ENCODE data around the gene LMO1.

DNA sequence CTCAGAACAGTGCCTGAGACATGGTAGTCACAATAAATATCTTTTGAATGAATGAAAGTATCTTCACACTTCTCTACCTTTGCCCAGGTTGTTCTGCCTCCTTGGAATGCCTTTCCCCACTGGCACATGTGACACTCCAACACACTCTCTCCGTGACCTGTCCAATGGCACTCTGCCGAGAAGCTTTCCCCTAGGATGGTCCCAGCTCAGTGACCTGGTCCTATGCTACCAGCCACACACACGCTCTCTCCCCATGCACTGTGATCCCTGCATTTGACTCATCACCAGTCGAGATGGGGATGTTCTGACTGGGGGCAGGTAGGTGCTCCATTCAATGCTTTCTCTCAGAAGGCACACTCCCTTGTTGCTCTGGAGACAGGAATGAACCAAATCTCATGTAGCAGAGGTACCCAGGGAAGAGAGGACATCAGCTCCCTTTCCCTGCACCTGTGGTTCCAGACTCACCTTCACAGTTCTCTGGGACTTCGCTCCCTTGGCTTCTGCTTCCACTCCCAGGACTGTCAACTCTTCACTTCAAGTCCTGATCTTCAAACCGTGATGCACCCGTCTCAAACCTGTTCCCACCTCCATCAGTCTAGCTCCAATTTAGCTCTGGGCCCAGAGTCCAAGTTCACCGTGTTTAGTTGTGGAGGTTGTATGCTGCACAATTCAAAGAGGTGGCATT is 30.7 kb upstream of the LMO1 start:
- TF ChIP-seq, protein P1, sequence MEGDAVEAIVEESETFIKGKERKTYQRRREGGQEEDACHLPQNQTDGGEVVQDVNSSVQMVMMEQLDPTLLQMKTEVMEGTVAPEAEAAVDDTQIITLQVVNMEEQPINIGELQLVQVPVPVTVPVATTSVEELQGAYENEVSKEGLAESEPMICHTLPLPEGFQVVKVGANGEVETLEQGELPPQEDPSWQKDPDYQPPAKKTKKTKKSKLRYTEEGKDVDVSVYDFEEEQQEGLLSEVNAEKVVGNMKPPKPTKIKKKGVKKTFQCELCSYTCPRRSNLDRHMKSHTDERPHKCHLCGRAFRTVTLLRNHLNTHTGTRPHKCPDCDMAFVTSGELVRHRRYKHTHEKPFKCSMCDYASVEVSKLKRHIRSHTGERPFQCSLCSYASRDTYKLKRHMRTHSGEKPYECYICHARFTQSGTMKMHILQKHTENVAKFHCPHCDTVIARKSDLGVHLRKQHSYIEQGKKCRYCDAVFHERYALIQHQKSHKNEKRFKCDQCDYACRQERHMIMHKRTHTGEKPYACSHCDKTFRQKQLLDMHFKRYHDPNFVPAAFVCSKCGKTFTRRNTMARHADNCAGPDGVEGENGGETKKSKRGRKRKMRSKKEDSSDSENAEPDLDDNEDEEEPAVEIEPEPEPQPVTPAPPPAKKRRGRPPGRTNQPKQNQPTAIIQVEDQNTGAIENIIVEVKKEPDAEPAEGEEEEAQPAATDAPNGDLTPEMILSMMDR (IDR thresholded peaks at IDR 0.05; ENCODE audit: insufficient read depth, low read length), result no peak
- TF ChIP-seq POLR2AphosphoS5 (IDR thresholded peaks at IDR 0.05; ENCODE audit: low read depth), result no peak
- TF ChIP-seq, protein P2, sequence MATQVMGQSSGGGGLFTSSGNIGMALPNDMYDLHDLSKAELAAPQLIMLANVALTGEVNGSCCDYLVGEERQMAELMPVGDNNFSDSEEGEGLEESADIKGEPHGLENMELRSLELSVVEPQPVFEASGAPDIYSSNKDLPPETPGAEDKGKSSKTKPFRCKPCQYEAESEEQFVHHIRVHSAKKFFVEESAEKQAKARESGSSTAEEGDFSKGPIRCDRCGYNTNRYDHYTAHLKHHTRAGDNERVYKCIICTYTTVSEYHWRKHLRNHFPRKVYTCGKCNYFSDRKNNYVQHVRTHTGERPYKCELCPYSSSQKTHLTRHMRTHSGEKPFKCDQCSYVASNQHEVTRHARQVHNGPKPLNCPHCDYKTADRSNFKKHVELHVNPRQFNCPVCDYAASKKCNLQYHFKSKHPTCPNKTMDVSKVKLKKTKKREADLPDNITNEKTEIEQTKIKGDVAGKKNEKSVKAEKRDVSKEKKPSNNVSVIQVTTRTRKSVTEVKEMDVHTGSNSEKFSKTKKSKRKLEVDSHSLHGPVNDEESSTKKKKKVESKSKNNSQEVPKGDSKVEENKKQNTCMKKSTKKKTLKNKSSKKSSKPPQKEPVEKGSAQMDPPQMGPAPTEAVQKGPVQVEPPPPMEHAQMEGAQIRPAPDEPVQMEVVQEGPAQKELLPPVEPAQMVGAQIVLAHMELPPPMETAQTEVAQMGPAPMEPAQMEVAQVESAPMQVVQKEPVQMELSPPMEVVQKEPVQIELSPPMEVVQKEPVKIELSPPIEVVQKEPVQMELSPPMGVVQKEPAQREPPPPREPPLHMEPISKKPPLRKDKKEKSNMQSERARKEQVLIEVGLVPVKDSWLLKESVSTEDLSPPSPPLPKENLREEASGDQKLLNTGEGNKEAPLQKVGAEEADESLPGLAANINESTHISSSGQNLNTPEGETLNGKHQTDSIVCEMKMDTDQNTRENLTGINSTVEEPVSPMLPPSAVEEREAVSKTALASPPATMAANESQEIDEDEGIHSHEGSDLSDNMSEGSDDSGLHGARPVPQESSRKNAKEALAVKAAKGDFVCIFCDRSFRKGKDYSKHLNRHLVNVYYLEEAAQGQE (IDR thresholded peaks at IDR 0.05; ENCODE audit: insufficient replicate concordance, low read depth), result no peak
- no peak for TF ChIP-seq GABPA (IDR thresholded peaks at IDR 0.05; ENCODE audit: low read depth)

All from HL-60 (cell line).